H9 (cell line): ENCODE results near the gene ARMH3. TPM values are rescaled to one million over a fixed set of nuclear protein-coding genes. Genes with fewer than 3 reads are reported as not detected.

Experiments used
- DNase-seq: peaks from one replicate; pipeline ENCODE4 v3.0.0-alpha.2; 2017
- H2AFZ ChIP-seq: one replicate; pipeline ENCODE4 v1.6.1; 2013; ENCODE audit warnings: mild to moderate bottlenecking, low read length, control low read depth, moderate library complexity
- H2AK5ac ChIP-seq: 2 replicates; pipeline ENCODE4 v1.6.1; 2013; ENCODE audit warnings: low read length, control low read depth, mixed read lengths; ENCODE audit not compliant: insufficient read length
- H2BK120ac ChIP-seq: one replicate; pipeline ENCODE4 v1.6.1; 2013; ENCODE audit warnings: low read depth, mild to moderate bottlenecking, low read length, control low read depth, inconsistent platforms; ENCODE audit not compliant: poor library complexity, severe bottlenecking
- H2BK12ac ChIP-seq: 2 replicates; pipeline ENCODE4 v1.6.1; 2013; ENCODE audit warnings: low read length, control low read depth, mixed read lengths, low read depth; ENCODE audit not compliant: insufficient read length
- H2BK15ac ChIP-seq: 2 replicates; pipeline ENCODE4 v1.6.1; 2013; ENCODE audit warnings: low read depth, low read length, control low read depth
- H2BK20ac ChIP-seq: one replicate; pipeline ENCODE4 v1.6.1; 2013; ENCODE audit warnings: low read depth, mild to moderate bottlenecking, low read length, control low read depth, inconsistent platforms; ENCODE audit not compliant: poor library complexity, severe bottlenecking
- H2BK5ac ChIP-seq: 2 replicates; pipeline ENCODE4 v1.6.1; 2013; ENCODE audit warnings: low read length, control low read depth, mixed read lengths; ENCODE audit not compliant: insufficient read length
- H3K14ac ChIP-seq: 2 replicates; pipeline ENCODE4 v1.6.1; 2013; ENCODE audit warnings: low read length, control low read depth; ENCODE audit not compliant: insufficient read depth
- H3K18ac ChIP-seq: 2 replicates; pipeline ENCODE4 v1.6.1; 2013; ENCODE audit warnings: low read depth, mild to moderate bottlenecking, mixed read lengths, low read length, control low read depth; ENCODE audit not compliant: insufficient read length
- H3K23ac ChIP-seq: 2 replicates; pipeline ENCODE4 v1.6.1; 2013; ENCODE audit warnings: low read length, control low read depth, mixed read lengths, low read depth; ENCODE audit not compliant: insufficient read length
- H3K23me2 ChIP-seq: 2 replicates; pipeline ENCODE4 v1.6.1; 2013; ENCODE audit warnings: low read depth, mild to moderate bottlenecking, mixed read lengths, low read length, control low read depth; ENCODE audit not compliant: insufficient read length, poor library complexity, severe bottlenecking
- H3K27ac ChIP-seq: 2 replicates; pipeline ENCODE4 v1.5.1; 2013; ENCODE audit warnings: low read length, control low read depth, mixed read lengths, low read depth; ENCODE audit not compliant: insufficient read length
- H3K27me3 ChIP-seq: 2 replicates; pipeline ENCODE4 v1.6.1; 2013; ENCODE audit warnings: low read length, control low read depth, inconsistent platforms; ENCODE audit not compliant: insufficient read depth
- H3K4ac ChIP-seq: 2 replicates; pipeline ENCODE4 v1.6.1; 2013; ENCODE audit warnings: low read depth, mild to moderate bottlenecking, control low read depth, inconsistent platforms, low read length, moderate library complexity
- H3K4me1 ChIP-seq: 2 replicates; pipeline ENCODE4 v1.6.1; 2013; ENCODE audit warnings: low read length, control low read depth, inconsistent platforms; ENCODE audit not compliant: insufficient read depth
- H3K4me2 ChIP-seq: 2 replicates; pipeline ENCODE4 v1.6.1; 2013; ENCODE audit warnings: low read length, control low read depth, mixed read lengths; ENCODE audit not compliant: insufficient read length, insufficient read depth
- H3K56ac ChIP-seq: 2 replicates; pipeline ENCODE4 v1.6.1; 2013; ENCODE audit warnings: low read depth, mild to moderate bottlenecking, mixed read lengths, low read length, control low read depth; ENCODE audit not compliant: insufficient read length
- H3K79me1 ChIP-seq: 2 replicates; pipeline ENCODE4 v1.6.1; 2013; ENCODE audit warnings: low read depth, mild to moderate bottlenecking, moderate library complexity, low read length, control low read depth, inconsistent platforms; ENCODE audit not compliant: insufficient read depth, poor library complexity, severe bottlenecking
- H3K79me2 ChIP-seq: 2 replicates; pipeline ENCODE4 v1.6.1; 2013; ENCODE audit warnings: low read length, control low read depth, inconsistent platforms; ENCODE audit not compliant: insufficient read depth
- H3K9ac ChIP-seq: 2 replicates; pipeline ENCODE4 v1.6.1; 2013; ENCODE audit warnings: low read length, control low read depth, mixed read lengths; ENCODE audit not compliant: insufficient read length; ENCODE audit errors: extremely low read depth
- H3K9me3 ChIP-seq: one replicate; pipeline ENCODE4 v1.6.1; 2013; ENCODE audit warnings: low read depth, low read length, inconsistent platforms; ENCODE audit not compliant: control insufficient read depth
- H3T11ph ChIP-seq: one replicate; pipeline ENCODE4 v1.6.1; 2013; ENCODE audit warnings: mild to moderate bottlenecking, low read length, control low read depth, inconsistent platforms
- H4K20me1 ChIP-seq: one replicate; pipeline ENCODE4 v1.6.1; 2013; ENCODE audit not compliant: control insufficient read depth, insufficient read length, insufficient read depth
- H4K5ac ChIP-seq: 2 replicates; pipeline ENCODE4 v1.6.1; 2013; ENCODE audit warnings: low read depth, mild to moderate bottlenecking, mixed read lengths, low read length, control low read depth; ENCODE audit not compliant: insufficient read length
- H4K8ac ChIP-seq: replicated peaks from 2 replicates; pipeline ENCODE4 v1.6.1; 2013; ENCODE audit warnings: low read length, control low read depth, mixed read lengths, low read depth; ENCODE audit not compliant: insufficient read length
- H4K91ac ChIP-seq: 2 replicates; pipeline ENCODE4 v1.6.1; 2013; ENCODE audit warnings: low read depth, mild to moderate bottlenecking, moderate library complexity, mixed read lengths, low read length, control low read depth; ENCODE audit not compliant: insufficient read length
- H3K27ac Mint-ChIP-seq, 3 experiments: 2 replicates in 2 of 3; 3 replicates in 1 of 3; pipeline ENCODE4 v1.8.0; 2020 to 2021; ENCODE audit warnings: mixed read lengths in 3 of 3, mild to moderate bottlenecking in 1 of 3, moderate library complexity in 1 of 3
- H3K27me3 Mint-ChIP-seq: 2 replicates; pipeline ENCODE4 v1.8.0; 2021; ENCODE audit warnings: low read depth, mild to moderate bottlenecking, moderate library complexity, mixed read lengths
- H3K36me3 Mint-ChIP-seq, 3 experiments: 2 replicates in 2 of 3; 3 replicates in 1 of 3; pipeline ENCODE4 v1.8.0; 2020 to 2021; ENCODE audit warnings: low read depth in 3 of 3, mixed read lengths in 3 of 3; ENCODE audit not compliant: insufficient read depth in 1 of 3
- H3K4me1 Mint-ChIP-seq, 2 experiments: 2 replicates each; pipeline ENCODE4 v1.8.0; 2020; ENCODE audit warnings: mixed read lengths in 2 of 2
- H3K4me3 Mint-ChIP-seq, 2 experiments: 2 replicates in 1 of 2; 3 replicates in 1 of 2; pipeline ENCODE4 v1.8.0; 2020 to 2021; ENCODE audit warnings: mild to moderate bottlenecking in 2 of 2, mixed read lengths in 2 of 2, moderate library complexity in 1 of 2
- H3K9me3 Mint-ChIP-seq, 2 experiments: 2 replicates in 1 of 2; 3 replicates in 1 of 2; pipeline ENCODE4 v1.8.0; 2020; ENCODE audit warnings: mild to moderate bottlenecking in 2 of 2, mixed read lengths in 2 of 2, moderate library complexity in 1 of 2
- CTCF ChIP-seq: fragments of 200-600 bp; sonication (generic); conservative IDR thresholded peaks from 3 replicates; pipeline ENCODE4 v1.8.0; 2021; ENCODE audit warnings: antibody characterized with exemption, mild to moderate bottlenecking
- WGBS: extraction: QIAGEN DNeasy Blood & Tissue Kit; methylation state at CpG from one replicate; pipeline ENCODE4 v1.1.7; 2013; ENCODE audit warnings: missing lambda C conversion rate, low lambda C conversion rate, mixed read lengths; ENCODE audit not compliant: insufficient read length; ENCODE audit errors: extremely low coverage; 5-methylcytosine and 5-hydroxymethylcytosine counted together
- total RNA-seq: library from RNA; stranded (reverse); gene quantifications from 2 replicates; pipeline ENCODE4 v1.2.1, GENCODE V29; 2021

The ARMH3 gene
- total RNA-seq, 1 experiment from 2014 or later, result 20.4 TPM

- Histone ChIP-seq H3K14ac (no peak overlapping the region), H3K79me2 (no peaks in the 10 kb centered on the region), H3K4me2 (no peak overlapping the region), H3T11ph (no peak overlapping the region), H4K8ac (no peak overlapping the region), H4K5ac (no peak overlapping the region), H3K27me3 (no peaks in the 10 kb centered on the region), H3K27ac (no peak overlapping the region), H2AK5ac (no peak overlapping the region), H3K23ac (no peak overlapping the region), H3K79me1 (no peaks in the 10 kb centered on the region), H3K4me1 (no peaks in the 10 kb centered on the region; the same call in 1 of the 2 replicates), H3K23me2 (no peaks in the 10 kb centered on the region), H2BK5ac (no peak overlapping the region), H4K20me1 (no peaks in the 10 kb centered on the region), H3K9me3 (no peaks in the 10 kb centered on the region), H2BK15ac (no peak overlapping the region), H2BK12ac (no peak overlapping the region), H2BK20ac (no peak overlapping the region), H2BK120ac (no peak overlapping the region), H3K9ac (no peak overlapping the region), H3K56ac (no peak overlapping the region), H4K91ac (no peak overlapping the region), H2AFZ (no peak overlapping the region), H3K18ac (no peak overlapping the region), H3K4ac (no peak overlapping the region)
- H3K4me3 Mint-ChIP-seq, result no peak overlapping the region
- H3K36me3 Mint-ChIP-seq, result no peaks in the 10 kb centered on the region
- no peak for DNase-seq
- H3K27me3 Mint-ChIP-seq, result no peaks in the 10 kb centered on the region
- no peaks in the 10 kb centered on the region for H3K9me3 Mint-ChIP-seq
- H3K4me1 Mint-ChIP-seq, result peaks cover 5 to 28% of the 10 kb centered on the region in 2 experiments
- no peak for TF ChIP-seq CTCF
- WGBS, result no CpG with 5 or more reads among the region's 13 CpGs
- peak overlapping the region in 1 of 3 experiments; percentile 1; a peak in 1 of 7 replicates for H3K27ac Mint-ChIP-seq
Measured at GRCh38 chr10:101879456-101880231, 176.3 kb downstream of the ARMH3 start.
